ENCODE measurements around the gene EIF4E3. TPM values are rescaled to one million over a fixed set of nuclear protein-coding genes. Genes with fewer than 3 reads are reported as not detected.

The EIF4E3 gene
- total and polyA plus RNA-seq, 9 donors, result 4.2 to 10.4 (median 8.1) TPM

DNA sequence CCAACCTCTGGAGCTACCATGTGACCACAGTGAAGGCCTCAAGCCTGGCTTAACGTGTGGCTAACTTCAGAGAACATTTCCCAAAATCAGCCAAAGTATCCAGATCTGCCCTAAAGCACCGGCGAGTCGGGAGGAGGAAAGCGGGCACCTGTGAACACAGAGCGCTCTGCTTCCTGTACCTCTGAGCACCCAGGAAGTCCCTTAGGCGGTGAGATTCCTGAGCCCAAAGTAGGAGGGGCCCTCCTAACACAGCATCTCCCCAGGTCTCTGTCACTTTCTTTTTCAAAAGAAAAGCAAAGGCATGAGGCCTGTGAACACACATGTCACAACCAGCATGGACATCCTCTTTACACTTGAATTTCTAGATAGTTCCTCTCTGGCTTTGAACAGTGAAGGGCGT lies 944 bp upstream of the EIF4E3 start:
- DNase-seq, result no peak
- WGBS (ENCODE audit: insufficient coverage), result 80% methylated on average over 8 of the region's 8 CpGs
- H3K36me3 ChIP-seq (ENCODE audit: control insufficient read depth, insufficient read depth, low read length), result no peaks in the 10 kb centered on the region
- H3K4me3 ChIP-seq (ENCODE audit: low read length), result no peak overlapping the region
- H3K9me3 ChIP-seq (replicated peaks; ENCODE audit: control insufficient read depth, low read depth, low read length), result no peaks in the 10 kb centered on the region
- no peak overlapping the region for H3K27ac ChIP-seq (ENCODE audit: low read length)
- H3K4me1 ChIP-seq (ENCODE audit: control insufficient read depth, insufficient read depth, low read length), result peaks cover 8% of the 10 kb centered on the region
- H3K27me3 ChIP-seq (ENCODE audit: control insufficient read depth, insufficient read depth, low read length), result peaks cover 11% of the 10 kb centered on the region

DNA sequence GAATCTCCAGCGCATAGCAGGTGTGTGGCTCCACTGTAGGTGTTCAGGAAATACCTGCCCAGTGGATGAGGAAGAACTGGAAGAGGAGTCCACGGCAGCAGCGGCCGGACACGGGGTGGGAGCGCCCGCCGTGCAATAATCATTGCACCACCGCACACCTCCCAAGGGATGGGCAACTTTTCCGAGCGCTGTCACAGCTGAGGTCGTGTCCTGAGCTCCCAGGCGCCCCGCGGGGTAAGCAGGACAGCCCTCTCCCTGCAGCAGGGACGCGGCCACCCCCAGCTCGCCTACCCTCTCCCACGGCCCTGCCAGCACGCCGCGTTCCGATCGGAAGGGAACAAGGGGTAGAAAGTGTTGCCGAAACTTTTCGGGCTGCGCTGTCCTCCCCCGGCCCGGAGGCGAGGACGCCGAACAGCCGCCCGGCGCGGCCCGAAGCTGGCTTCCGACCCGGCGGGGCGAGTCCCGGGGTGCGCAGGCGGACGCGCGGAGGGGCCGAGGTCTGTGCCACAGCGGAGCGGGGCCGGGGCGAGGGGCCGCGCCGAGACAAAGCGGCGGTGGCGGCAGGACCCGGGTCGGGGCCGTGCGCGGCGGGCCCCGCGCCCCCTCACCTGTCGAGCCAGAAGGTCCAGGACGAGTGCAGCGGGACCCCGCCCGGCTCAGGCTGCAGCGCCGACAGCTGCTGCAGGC lies 475 bp downstream of the EIF4E3 start:
- peaks cover 8% of the 10 kb centered on the region for H3K4me1 ChIP-seq (ENCODE audit: control insufficient read depth, insufficient read depth, low read length)
- WGBS (ENCODE audit: insufficient coverage), result under 1% methylated on average over 60 of the region's 73 CpGs

DNA sequence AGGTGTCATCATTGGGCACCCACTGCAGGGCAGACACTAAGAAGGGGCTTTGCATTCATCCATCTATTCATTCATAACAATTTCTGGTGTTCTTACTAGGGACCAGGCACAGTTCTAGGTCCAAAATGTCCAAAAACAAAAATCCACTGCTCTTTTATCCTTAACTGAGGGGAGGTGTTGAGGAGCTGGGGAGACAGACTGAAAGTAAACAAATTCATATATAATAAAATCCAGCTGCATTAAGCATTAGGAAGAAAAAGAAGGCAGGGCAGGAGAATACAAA lies 1.1 kb downstream of the EIF4E3 start:
- Histone ChIP-seq H3K36me3 (ENCODE audit: control insufficient read depth, insufficient read depth, low read length) (no peaks in the 10 kb centered on the region), H3K4me3 (ENCODE audit: low read length) (peak overlapping the region; percentile 2), H3K9me3 (replicated peaks; ENCODE audit: control insufficient read depth, low read depth, low read length) (no peaks in the 10 kb centered on the region), H3K27me3 (ENCODE audit: control insufficient read depth, insufficient read depth, low read length) (peaks cover 11% of the 10 kb centered on the region), H3K4me1 (ENCODE audit: control insufficient read depth, insufficient read depth, low read length) (peaks cover 8% of the 10 kb centered on the region), H3K27ac (ENCODE audit: low read length) (no peak overlapping the region)
- no peak for DNase-seq

More for the DNA sequence above, 475 bp downstream of the EIF4E3 start:
- peak; percentile 35 for DNase-seq
- Histone ChIP-seq H3K9me3 (replicated peaks; ENCODE audit: control insufficient read depth, low read depth, low read length) (no peaks in the 10 kb centered on the region), H3K4me3 (ENCODE audit: low read length) (peak overlapping the region; percentile 45), H3K27me3 (ENCODE audit: control insufficient read depth, insufficient read depth, low read length) (peaks cover 11% of the 10 kb centered on the region), H3K36me3 (ENCODE audit: control insufficient read depth, insufficient read depth, low read length) (no peaks in the 10 kb centered on the region), H3K27ac (ENCODE audit: low read length) (no peak overlapping the region)

DNA sequence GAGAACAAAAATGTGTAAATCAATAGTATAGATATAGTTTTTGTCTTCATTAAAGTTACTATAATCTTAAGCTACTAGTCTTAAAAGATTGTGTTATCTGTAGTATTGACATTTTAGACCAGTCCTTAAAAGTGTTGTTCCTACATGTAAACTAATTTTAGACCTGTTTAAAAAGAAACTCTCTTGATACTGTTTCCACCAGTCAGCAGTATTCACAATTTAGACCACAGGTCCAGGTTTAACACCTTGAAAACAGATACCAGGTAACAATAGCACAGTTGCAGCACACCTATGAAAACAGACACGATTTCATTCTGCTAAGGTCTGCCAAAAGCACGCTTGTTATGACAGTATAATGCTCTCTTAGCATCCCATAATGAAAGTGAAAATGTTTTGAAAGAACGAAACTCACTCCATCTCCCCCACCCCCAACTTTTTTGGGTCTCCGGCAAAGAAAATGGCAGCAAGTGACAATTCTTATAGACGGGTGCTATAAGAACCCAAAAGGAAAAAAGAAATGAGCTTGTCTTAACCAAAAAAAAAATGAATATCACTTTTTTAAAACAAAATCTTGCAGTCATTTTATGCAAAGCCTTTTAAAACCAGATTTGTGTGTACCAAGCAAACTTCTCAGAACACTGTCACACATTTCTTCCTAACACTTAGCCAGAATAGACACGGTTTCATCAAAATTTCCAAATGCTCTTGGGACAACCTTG lies 1.6 kb downstream of the EIF4E3 start:
- DNase-seq, result no peak

DNA sequence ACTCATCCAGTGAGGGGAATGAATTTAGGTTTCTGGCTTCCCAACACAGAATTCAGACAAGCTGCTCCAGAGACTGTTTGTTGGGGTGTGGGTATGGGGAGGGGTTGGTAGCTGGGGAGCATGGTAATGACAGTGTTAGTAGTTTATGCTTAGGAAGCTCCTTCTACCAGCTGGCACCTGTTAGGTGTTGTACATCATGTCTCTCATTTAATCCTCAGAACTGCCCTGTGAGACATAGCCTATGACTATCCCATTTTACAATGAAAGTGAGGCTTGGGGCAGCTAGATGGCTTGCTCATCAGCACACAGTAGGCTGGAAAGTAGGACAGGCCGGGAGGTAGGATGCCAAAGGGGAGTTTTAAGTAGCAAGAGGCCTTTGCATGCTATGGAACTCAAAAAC lies 2.5 kb downstream of the EIF4E3 start:
- no peaks in the 10 kb centered on the region for H3K9me3 ChIP-seq (replicated peaks; ENCODE audit: control insufficient read depth, low read depth, low read length)
- no peak for DNase-seq
- no peaks in the 10 kb centered on the region for H3K36me3 ChIP-seq (ENCODE audit: control insufficient read depth, insufficient read depth, low read length)
- peaks cover 8% of the 10 kb centered on the region for H3K4me1 ChIP-seq (ENCODE audit: control insufficient read depth, insufficient read depth, low read length)
- WGBS (ENCODE audit: insufficient coverage), result 100% methylated on average over 1 of the region's 1 CpG
- no peak overlapping the region for H3K27ac ChIP-seq (ENCODE audit: low read length)
- H3K4me3 ChIP-seq (ENCODE audit: low read length), result no peak overlapping the region
- peaks cover 11% of the 10 kb centered on the region for H3K27me3 ChIP-seq (ENCODE audit: control insufficient read depth, insufficient read depth, low read length)

More for the DNA sequence above, 1.6 kb downstream of the EIF4E3 start:
- Histone ChIP-seq H3K27ac (ENCODE audit: low read length) (no peak overlapping the region), H3K9me3 (replicated peaks; ENCODE audit: control insufficient read depth, low read depth, low read length) (no peaks in the 10 kb centered on the region), H3K4me1 (ENCODE audit: control insufficient read depth, insufficient read depth, low read length) (peaks cover 8% of the 10 kb centered on the region), H3K4me3 (ENCODE audit: low read length) (peak overlapping the region; percentile 2), H3K27me3 (ENCODE audit: control insufficient read depth, insufficient read depth, low read length) (peaks cover 11% of the 10 kb centered on the region), H3K36me3 (ENCODE audit: control insufficient read depth, insufficient read depth, low read length) (no peaks in the 10 kb centered on the region)
- WGBS (ENCODE audit: insufficient coverage), result 50% methylated on average over 1 of the region's 6 CpGs

DNA sequence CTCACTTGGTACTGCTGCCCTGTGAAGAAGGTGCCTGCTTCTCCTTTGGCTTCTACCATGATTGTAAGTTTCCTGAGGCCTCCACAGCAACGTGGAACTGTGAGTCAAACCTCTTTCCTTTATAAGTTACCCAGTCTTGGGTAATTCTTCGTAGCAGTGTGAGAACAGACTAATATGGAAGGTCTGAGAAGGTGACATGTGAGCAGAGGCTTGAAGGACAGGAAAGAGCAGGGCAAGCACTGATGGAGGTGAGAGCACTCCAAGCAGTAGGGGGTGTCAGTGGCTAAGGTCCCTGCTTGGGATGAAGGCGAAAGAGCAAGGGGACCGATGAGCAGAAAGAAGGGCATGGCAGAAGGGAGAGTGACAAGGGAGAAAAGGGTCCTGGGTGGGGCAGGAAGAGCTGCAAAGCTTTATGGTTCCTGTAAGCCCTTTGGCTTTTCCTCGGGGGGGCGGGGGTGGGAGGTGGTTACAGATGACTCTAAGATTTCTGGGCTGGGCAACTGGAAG lies 3.5 kb downstream of the EIF4E3 start:
- H3K36me3 ChIP-seq (ENCODE audit: control insufficient read depth, insufficient read depth, low read length), result no peaks in the 10 kb centered on the region
- H3K27me3 ChIP-seq (ENCODE audit: control insufficient read depth, insufficient read depth, low read length), result peaks cover 11% of the 10 kb centered on the region
- H3K27ac ChIP-seq (ENCODE audit: low read length), result no peak overlapping the region
- peaks cover 8% of the 10 kb centered on the region for H3K4me1 ChIP-seq (ENCODE audit: control insufficient read depth, insufficient read depth, low read length)
- no peaks in the 10 kb centered on the region for H3K9me3 ChIP-seq (replicated peaks; ENCODE audit: control insufficient read depth, low read depth, low read length)
- DNase-seq, result no peak
- no peak overlapping the region for H3K4me3 ChIP-seq (ENCODE audit: low read length)
- 91% methylated on average over 5 of the region's 6 CpGs for WGBS (ENCODE audit: insufficient coverage)

DNA sequence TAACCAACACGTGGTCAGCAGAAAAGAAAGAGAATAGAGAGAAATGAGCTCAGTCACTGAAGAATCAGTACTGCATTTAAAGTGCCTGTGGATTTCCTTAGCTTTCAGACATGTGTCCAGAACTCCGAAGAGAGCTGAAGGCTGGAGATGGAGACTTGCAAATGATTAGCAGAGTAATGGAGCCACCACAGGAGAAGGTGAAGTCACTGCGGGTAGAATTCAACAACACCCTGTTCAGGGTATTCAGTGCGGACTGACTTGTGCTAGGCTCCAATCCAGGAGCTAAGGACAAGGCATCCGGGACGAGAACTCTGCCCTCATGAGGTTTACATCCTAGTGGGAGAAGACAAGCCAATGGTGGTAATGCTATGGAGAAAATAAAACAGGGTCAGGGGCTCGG lies 4.2 kb downstream of the EIF4E3 start:
- peaks cover 8% of the 10 kb centered on the region for H3K4me1 ChIP-seq (ENCODE audit: control insufficient read depth, insufficient read depth, low read length)
- no peaks in the 10 kb centered on the region for H3K36me3 ChIP-seq (ENCODE audit: control insufficient read depth, insufficient read depth, low read length)
- no peak overlapping the region for H3K4me3 ChIP-seq (ENCODE audit: low read length)
- H3K9me3 ChIP-seq (replicated peaks; ENCODE audit: control insufficient read depth, low read depth, low read length), result no peaks in the 10 kb centered on the region
- H3K27me3 ChIP-seq (ENCODE audit: control insufficient read depth, insufficient read depth, low read length), result peaks cover 10% of the 10 kb centered on the region
- WGBS (ENCODE audit: insufficient coverage), result 91% methylated on average over 6 of the region's 7 CpGs
- DNase-seq, result no peak
- H3K27ac ChIP-seq (ENCODE audit: low read length), result no peak overlapping the region

DNA sequence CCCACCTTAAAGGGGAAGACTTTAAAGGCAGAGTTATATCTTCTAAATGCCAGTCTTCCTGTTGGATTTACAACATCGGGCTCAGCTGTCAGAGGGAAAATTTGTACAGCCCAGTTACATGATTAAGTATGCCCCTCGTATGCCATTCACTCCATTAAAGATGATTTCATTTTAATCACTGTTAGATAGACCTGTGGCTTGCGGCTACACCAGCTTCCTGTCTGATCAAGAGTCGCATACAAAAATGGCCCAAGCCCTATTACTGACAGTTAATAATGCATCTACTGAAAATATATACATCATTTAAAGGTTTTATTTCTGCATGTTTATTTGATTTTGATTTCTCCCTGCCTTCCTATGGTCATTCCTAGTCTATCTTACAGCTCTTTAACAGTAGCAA lies 7.1 kb downstream of the EIF4E3 start:
- Histone ChIP-seq H3K4me3 (ENCODE audit: low read length) (no peak overlapping the region), H3K27me3 (ENCODE audit: control insufficient read depth, insufficient read depth, low read length) (no peaks in the 10 kb centered on the region), H3K4me1 (ENCODE audit: control insufficient read depth, insufficient read depth, low read length) (no peaks in the 10 kb centered on the region), H3K36me3 (ENCODE audit: control insufficient read depth, insufficient read depth, low read length) (no peaks in the 10 kb centered on the region), H3K9me3 (replicated peaks; ENCODE audit: control insufficient read depth, low read depth, low read length) (no peaks in the 10 kb centered on the region), H3K27ac (ENCODE audit: low read length) (no peak overlapping the region)
- DNase-seq, result no peak
- 60% methylated on average over 1 of the region's 4 CpGs for WGBS (ENCODE audit: insufficient coverage)

DNA sequence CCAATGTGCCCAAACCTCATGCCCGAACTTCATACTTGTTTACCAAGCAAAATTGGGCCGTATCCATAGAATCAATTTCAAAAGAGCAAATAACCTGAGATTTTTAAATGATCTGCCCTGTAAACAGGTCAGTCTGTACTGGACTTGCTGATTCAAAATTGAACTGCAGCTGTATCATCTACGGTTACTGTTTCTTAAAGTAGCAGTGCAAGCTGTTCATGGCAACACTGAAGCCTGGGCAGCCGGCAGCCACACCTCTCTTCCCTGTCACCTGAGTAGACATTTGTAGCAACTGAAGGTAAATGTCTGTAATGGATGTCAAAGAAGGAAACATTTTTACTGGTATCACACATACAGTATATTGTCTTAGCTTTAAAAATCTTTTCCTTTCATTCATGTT lies 10.6 kb downstream of the EIF4E3 start:
- no peaks in the 10 kb centered on the region for H3K9me3 ChIP-seq (replicated peaks; ENCODE audit: control insufficient read depth, low read depth, low read length)
- H3K4me3 ChIP-seq (ENCODE audit: low read length), result no peak overlapping the region
- 73% methylated on average over 3 of the region's 4 CpGs for WGBS (ENCODE audit: insufficient coverage)
- no peaks in the 10 kb centered on the region for H3K36me3 ChIP-seq (ENCODE audit: control insufficient read depth, insufficient read depth, low read length)
- H3K27ac ChIP-seq (ENCODE audit: low read length), result no peak overlapping the region
- no peaks in the 10 kb centered on the region for H3K4me1 ChIP-seq (ENCODE audit: control insufficient read depth, insufficient read depth, low read length)
- DNase-seq, result no peak
- H3K27me3 ChIP-seq (ENCODE audit: control insufficient read depth, insufficient read depth, low read length), result no peaks in the 10 kb centered on the region

DNA sequence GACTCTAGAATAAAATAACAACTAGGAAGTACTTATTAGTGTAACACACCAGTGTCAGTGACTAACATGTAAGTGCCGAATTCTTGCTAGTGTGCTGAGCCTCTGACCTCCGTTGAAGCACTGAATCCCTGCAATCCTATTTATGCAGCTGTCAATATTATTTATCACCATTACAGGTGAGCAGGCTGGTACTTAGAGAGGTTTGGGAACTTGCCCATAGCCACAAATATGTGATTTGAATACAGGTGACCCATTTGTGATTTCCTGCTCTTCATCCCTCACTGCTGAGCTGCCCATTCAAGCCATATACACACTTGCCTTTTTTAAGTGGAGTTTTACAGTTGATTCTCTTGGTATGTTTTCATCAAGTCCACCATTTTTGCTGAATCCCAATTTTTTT lies 12.2 kb downstream of the EIF4E3 start:
- H3K9me3 ChIP-seq (replicated peaks; ENCODE audit: control insufficient read depth, low read depth, low read length), result no peaks in the 10 kb centered on the region
- H3K36me3 ChIP-seq (ENCODE audit: control insufficient read depth, insufficient read depth, low read length), result no peaks in the 10 kb centered on the region
- H3K27me3 ChIP-seq (ENCODE audit: control insufficient read depth, insufficient read depth, low read length), result no peaks in the 10 kb centered on the region
- no peak overlapping the region for H3K4me3 ChIP-seq (ENCODE audit: low read length)
- WGBS (ENCODE audit: insufficient coverage), result no CpG with 5 or more reads among the region's 2 CpGs
- no peaks in the 10 kb centered on the region for H3K4me1 ChIP-seq (ENCODE audit: control insufficient read depth, insufficient read depth, low read length)
- no peak for DNase-seq
- H3K27ac ChIP-seq (ENCODE audit: low read length), result no peak overlapping the region
